Putamen (tissue), 1 donor: Measurements from ENCODE around the gene SERP2.

Experiments used
- DNase-seq: peaks from one replicate; pipeline ENCODE4 v3.0.0-alpha.2; 2016; ENCODE audit warnings: low spot score

Gene SERP2

GRCh38 chr13:44435919-44436510 lies 62.4 kb downstream of the SERP2 start:
- DNase-seq = no peak

DNA sequence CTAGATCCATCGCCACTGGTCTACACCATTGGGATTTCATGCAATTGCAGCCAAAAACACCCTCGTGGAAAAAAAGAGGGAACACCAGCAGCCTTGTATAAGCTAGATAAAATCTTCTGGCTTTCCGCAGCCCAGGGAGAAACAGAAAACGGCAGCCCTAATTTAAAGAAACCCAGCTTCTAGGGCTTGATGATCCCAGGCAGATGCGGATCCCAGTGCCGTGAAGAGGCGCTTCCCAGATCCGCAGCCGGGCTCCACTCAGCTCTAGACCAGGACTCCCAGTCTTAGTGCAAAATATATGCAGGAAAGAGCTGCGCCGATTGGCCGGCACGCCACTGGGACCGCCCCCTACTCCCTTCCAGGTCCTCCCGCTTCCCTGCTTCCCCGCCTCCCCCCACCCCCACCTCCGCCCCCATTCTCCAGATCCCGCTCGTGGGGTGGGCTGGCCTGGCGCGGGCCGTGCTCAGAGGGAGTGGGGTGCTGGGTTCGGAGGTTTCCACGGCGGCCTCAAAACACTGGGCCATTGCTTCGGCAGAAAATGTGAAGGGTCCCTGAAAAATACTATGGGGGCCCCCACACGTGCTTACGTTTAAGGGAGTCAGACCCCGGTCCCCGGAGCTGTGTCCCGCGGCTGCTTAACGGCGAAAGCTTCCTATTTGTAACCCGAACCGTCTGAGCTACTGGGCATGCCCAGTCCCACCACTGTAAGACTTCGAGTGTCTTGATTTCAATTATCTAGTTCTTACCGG lies 63.1 kb downstream of the SERP2 start:
- DNase-seq = peak; percentile 95

- peak; percentile 62 for DNase-seq
Observed at GRCh38 chr13:44437356-44438233, 64.0 kb downstream of the SERP2 start.

DNA sequence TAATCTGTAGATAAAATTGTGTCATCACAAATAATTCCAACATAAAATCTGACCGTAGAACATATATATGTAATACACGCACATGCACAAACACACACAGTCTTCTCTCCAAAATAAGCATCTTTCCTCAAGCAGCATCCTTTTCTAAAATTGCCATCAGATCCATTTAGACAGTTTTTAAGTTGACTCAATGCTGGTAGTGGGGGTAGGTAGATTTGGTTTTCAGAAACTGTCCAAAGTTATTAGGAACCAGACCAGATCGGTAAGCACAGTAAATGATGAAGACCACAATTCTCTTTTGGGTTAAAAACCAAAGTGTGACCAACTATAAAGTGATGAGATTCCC lies 64.6 kb downstream of the SERP2 start:
- no peak for DNase-seq

GRCh38 chr13:44439452-44440024 lies 65.9 kb downstream of the SERP2 start:
- no peak for DNase-seq

DNA sequence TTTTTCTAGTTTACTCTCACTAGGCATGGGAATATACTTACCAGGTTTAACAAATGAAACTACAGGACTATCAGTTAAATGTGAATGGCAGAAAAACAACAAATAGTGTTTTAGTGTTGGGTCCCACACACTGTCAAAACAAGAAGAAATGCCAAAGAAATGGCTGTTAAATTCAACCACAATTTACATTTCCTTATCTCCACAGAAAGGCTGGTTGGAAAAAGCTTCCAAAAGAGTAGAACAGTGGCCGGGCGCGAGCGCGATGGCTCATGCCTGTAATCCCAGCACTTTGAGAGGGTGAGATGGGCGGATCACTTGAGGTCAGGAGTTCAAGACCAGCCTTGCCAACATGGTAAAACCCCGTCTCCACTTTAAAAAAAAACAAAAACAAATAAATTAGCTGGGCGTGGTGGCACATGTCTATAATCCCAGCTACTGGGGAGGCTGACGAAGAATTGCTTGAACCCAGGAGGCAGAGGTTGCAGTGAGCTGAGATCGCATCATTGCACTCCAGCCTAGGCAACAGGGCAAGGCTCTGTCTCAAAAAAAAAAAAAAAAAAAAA lies 66.5 kb downstream of the SERP2 start:
- no peak for DNase-seq
